ENCODE data around the gene PTGDR.

DNA sequence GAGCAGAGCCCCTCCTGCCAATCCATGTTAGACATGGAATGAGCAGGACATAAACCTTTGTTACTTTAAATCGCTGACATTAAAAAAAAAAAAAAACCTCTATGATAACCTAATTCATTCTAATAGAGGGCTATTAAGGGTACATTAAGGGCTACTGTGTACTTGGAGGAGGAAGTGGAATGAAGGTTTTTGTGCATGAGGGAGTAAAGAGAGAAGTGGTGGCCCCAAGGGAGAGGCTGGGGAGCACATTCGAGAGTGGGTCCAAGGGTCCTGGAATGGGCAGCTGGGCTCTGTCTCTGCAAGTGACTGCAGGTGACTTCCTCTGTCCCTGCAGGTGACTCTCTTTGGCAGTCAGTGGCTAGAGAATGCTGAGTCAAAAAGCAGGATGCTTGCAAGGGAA, 32.1 kb upstream of the PTGDR start:
- TF ChIP-seq, protein P1, sequence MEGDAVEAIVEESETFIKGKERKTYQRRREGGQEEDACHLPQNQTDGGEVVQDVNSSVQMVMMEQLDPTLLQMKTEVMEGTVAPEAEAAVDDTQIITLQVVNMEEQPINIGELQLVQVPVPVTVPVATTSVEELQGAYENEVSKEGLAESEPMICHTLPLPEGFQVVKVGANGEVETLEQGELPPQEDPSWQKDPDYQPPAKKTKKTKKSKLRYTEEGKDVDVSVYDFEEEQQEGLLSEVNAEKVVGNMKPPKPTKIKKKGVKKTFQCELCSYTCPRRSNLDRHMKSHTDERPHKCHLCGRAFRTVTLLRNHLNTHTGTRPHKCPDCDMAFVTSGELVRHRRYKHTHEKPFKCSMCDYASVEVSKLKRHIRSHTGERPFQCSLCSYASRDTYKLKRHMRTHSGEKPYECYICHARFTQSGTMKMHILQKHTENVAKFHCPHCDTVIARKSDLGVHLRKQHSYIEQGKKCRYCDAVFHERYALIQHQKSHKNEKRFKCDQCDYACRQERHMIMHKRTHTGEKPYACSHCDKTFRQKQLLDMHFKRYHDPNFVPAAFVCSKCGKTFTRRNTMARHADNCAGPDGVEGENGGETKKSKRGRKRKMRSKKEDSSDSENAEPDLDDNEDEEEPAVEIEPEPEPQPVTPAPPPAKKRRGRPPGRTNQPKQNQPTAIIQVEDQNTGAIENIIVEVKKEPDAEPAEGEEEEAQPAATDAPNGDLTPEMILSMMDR (IDR thresholded peaks at IDR 0.05): no peak
- TF ChIP-seq POLR2A (IDR thresholded peaks at IDR 0.05): no peak
